Activated CD8-positive, alpha-beta T cell treated with anti-CD3 and anti-CD28 coated beads, Interleukin-2, amount 10 ng/mL, durations not matched to agents 7 days and 5 days (primary cell): ENCODE results near the gene PPP2R2C. TPM values are rescaled to one million over a fixed set of nuclear protein-coding genes. Genes with fewer than 3 reads are reported as not detected.

Source experiments
- ATAC-seq: fragments of 150-1000 bp; cut with Tn5 transposase; one replicate; pipeline ENCODE4 v1.10.0; 2021; ENCODE audit warnings: moderate library complexity
- CTCF ChIA-PET: fragments of 350-600 bp; sonication (Branson Sonifier 250); formaldehyde crosslinking; loops from one replicate; lab custom pipeline; 2021; ENCODE audit warnings: antibody characterized with exemption; lab: Charles Lee
- POLR2A ChIA-PET: fragments of 350-600 bp; sonication (Branson Sonifier 250); formaldehyde crosslinking; loops from one replicate; lab custom pipeline; 2021; ENCODE audit warnings: antibody characterized with exemption; lab: Charles Lee
- DNase-seq: peaks from one replicate; pipeline ENCODE4 v3.0.0-alpha.2; 2020
- H3K27ac Mint-ChIP-seq: one replicate; pipeline ENCODE4 v1.8.0; 2021; ENCODE audit warnings: mild to moderate bottlenecking, mixed read lengths
- H3K27me3 Mint-ChIP-seq: one replicate; pipeline ENCODE4 v1.8.0; 2021; ENCODE audit warnings: low read depth, mixed read lengths
- H3K36me3 Mint-ChIP-seq: one replicate; pipeline ENCODE4 v1.8.0; 2021; ENCODE audit warnings: low read depth, mixed read lengths
- H3K4me1 Mint-ChIP-seq: one replicate; pipeline ENCODE4 v1.8.0; 2021; ENCODE audit warnings: low read depth, mixed read lengths
- H3K4me3 Mint-ChIP-seq: one replicate; pipeline ENCODE4 v1.8.0; 2021; ENCODE audit warnings: mild to moderate bottlenecking, mixed read lengths
- H3K9me3 Mint-ChIP-seq: one replicate; pipeline ENCODE4 v1.8.0; 2022; ENCODE audit warnings: mixed read lengths; ENCODE audit not compliant: insufficient read depth
- total RNA-seq, 2 experiments: library from RNA; stranded (reverse); gene quantifications; one replicate each; pipeline ENCODE4 v1.2.3, GENCODE V29; 2021

Gene PPP2R2C
- total RNA-seq, 2 experiments from 2014 or later = not detected

GRCh38 chr4:6502747-6503465 lies 30.5 kb upstream of the PPP2R2C start:
- Mint-ChIP-seq H3K4me1 (no peaks in the 10 kb centered on the region), H3K27me3 (peaks cover 3% of the 10 kb centered on the region), H3K4me3 (no peak overlapping the region), H3K36me3 (no peaks in the 10 kb centered on the region), H3K27ac (no peak overlapping the region), H3K9me3 (peaks cover 16% of the 10 kb centered on the region)
- DNase-seq = no peak
- no peak for ATAC-seq
- ChIA-PET POLR2A (no interaction called here), CTCF (no interaction called here)

GRCh38 chr4:6502147-6502546 lies 29.7 kb upstream of the PPP2R2C start:
- Mint-ChIP-seq H3K4me3 (no peak overlapping the region), H3K4me1 (no peaks in the 10 kb centered on the region), H3K36me3 (no peaks in the 10 kb centered on the region), H3K9me3 (peaks cover 16% of the 10 kb centered on the region), H3K27me3 (peaks cover 3% of the 10 kb centered on the region), H3K27ac (no peak overlapping the region)
- CTCF ChIA-PET = no interaction called here
- no peak for ATAC-seq
- POLR2A ChIA-PET = no interaction called here
- DNase-seq = no peak

- ATAC-seq (no peak), DNase-seq (no peak)
- no peaks in the 10 kb centered on the region for H3K4me1 Mint-ChIP-seq
- ChIA-PET POLR2A (no interaction called here), CTCF (no interaction called here)
- H3K27me3 Mint-ChIP-seq = peaks cover 3% of the 10 kb centered on the region
- no peaks in the 10 kb centered on the region for H3K36me3 Mint-ChIP-seq
- no peak overlapping the region for H3K4me3 Mint-ChIP-seq
- peaks cover 14% of the 10 kb centered on the region for H3K9me3 Mint-ChIP-seq
- H3K27ac Mint-ChIP-seq = no peak overlapping the region
Observed at GRCh38 chr4:6501171-6501570, 28.8 kb upstream of the PPP2R2C start.

- Mint-ChIP-seq H3K36me3 (no peaks in the 10 kb centered on the region), H3K27me3 (peaks cover 3% of the 10 kb centered on the region), H3K4me3 (no peak overlapping the region), H3K27ac (no peak overlapping the region), H3K9me3 (peaks cover 12% of the 10 kb centered on the region), H3K4me1 (no peaks in the 10 kb centered on the region)
- POLR2A ChIA-PET = no interaction called here
- ATAC-seq (no peak), DNase-seq (no peak)
- CTCF ChIA-PET = no interaction called here
Observed at GRCh38 chr4:6500481-6501140, 28.2 kb upstream of the PPP2R2C start.

GRCh38 chr4:6499238-6499600 lies 26.8 kb upstream of the PPP2R2C start:
- Mint-ChIP-seq H3K9me3 (peaks cover under 1% of the 10 kb centered on the region), H3K4me3 (no peak overlapping the region), H3K4me1 (no peaks in the 10 kb centered on the region), H3K27ac (no peak overlapping the region), H3K36me3 (no peaks in the 10 kb centered on the region), H3K27me3 (peaks cover 3% of the 10 kb centered on the region)
- ATAC-seq (no peak), DNase-seq (no peak)
- CTCF ChIA-PET = no interaction called here
- POLR2A ChIA-PET = no interaction called here

- H3K36me3 Mint-ChIP-seq = no peaks in the 10 kb centered on the region
- no peak overlapping the region for H3K4me3 Mint-ChIP-seq
- H3K9me3 Mint-ChIP-seq = no peaks in the 10 kb centered on the region
- POLR2A ChIA-PET = no interaction called here
- H3K27me3 Mint-ChIP-seq = peaks cover 3% of the 10 kb centered on the region
- H3K27ac Mint-ChIP-seq = no peak overlapping the region
- DNase-seq (no peak), ATAC-seq (no peak)
- CTCF ChIA-PET = no interaction called here
- no peaks in the 10 kb centered on the region for H3K4me1 Mint-ChIP-seq
Observed at GRCh38 chr4:6498511-6499237, 26.3 kb upstream of the PPP2R2C start.

GRCh38 chr4:6497796-6498195 lies 25.4 kb upstream of the PPP2R2C start:
- H3K27me3 Mint-ChIP-seq = peaks cover 3% of the 10 kb centered on the region
- CTCF ChIA-PET = no interaction called here
- H3K4me3 Mint-ChIP-seq = no peak overlapping the region

GRCh38 chr4:6495736-6496135 lies 23.3 kb upstream of the PPP2R2C start:
- Mint-ChIP-seq H3K27ac (no peak overlapping the region), H3K9me3 (peaks cover 8% of the 10 kb centered on the region), H3K4me3 (no peak overlapping the region), H3K4me1 (no peaks in the 10 kb centered on the region), H3K27me3 (peaks cover 3% of the 10 kb centered on the region), H3K36me3 (no peaks in the 10 kb centered on the region)
- DNase-seq = no peak
- ATAC-seq = no peak
- CTCF ChIA-PET = no interaction called here
- POLR2A ChIA-PET = no interaction called here

More at GRCh38 chr4:6497796-6498195, 25.4 kb upstream of the PPP2R2C start:
- POLR2A ChIA-PET = no interaction called here
- DNase-seq (no peak), ATAC-seq (no peak)
- Mint-ChIP-seq H3K4me1 (no peaks in the 10 kb centered on the region), H3K36me3 (no peaks in the 10 kb centered on the region), H3K9me3 (no peaks in the 10 kb centered on the region), H3K27ac (no peak overlapping the region)

GRCh38 chr4:6495296-6495590 lies 22.8 kb upstream of the PPP2R2C start:
- no peak overlapping the region for H3K27ac Mint-ChIP-seq
- POLR2A ChIA-PET = no interaction called here
- no peak for DNase-seq
- no peak overlapping the region for H3K4me3 Mint-ChIP-seq
- peaks cover 3% of the 10 kb centered on the region for H3K27me3 Mint-ChIP-seq
- no peaks in the 10 kb centered on the region for H3K4me1 Mint-ChIP-seq
- H3K36me3 Mint-ChIP-seq = no peaks in the 10 kb centered on the region
- ATAC-seq = no peak
- CTCF ChIA-PET = no interaction called here
- H3K9me3 Mint-ChIP-seq = peaks cover 8% of the 10 kb centered on the region

GRCh38 chr4:6494431-6495295 lies 22.2 kb upstream of the PPP2R2C start:
- ChIA-PET POLR2A (no interaction called here), CTCF (no interaction called here)
- no peaks in the 10 kb centered on the region for H3K4me1 Mint-ChIP-seq
- H3K9me3 Mint-ChIP-seq = peaks cover 8% of the 10 kb centered on the region
- H3K36me3 Mint-ChIP-seq = no peaks in the 10 kb centered on the region
- DNase-seq = no peak
- peaks cover 3% of the 10 kb centered on the region for H3K27me3 Mint-ChIP-seq
- no peak overlapping the region for H3K27ac Mint-ChIP-seq
- ATAC-seq = no peak
- H3K4me3 Mint-ChIP-seq = no peak overlapping the region

GRCh38 chr4:6493658-6494304 lies 21.4 kb upstream of the PPP2R2C start:
- ChIA-PET CTCF (no interaction called here), POLR2A (no interaction called here)
- Mint-ChIP-seq H3K36me3 (no peaks in the 10 kb centered on the region), H3K27me3 (peaks cover 9% of the 10 kb centered on the region), H3K9me3 (peaks cover 8% of the 10 kb centered on the region), H3K27ac (no peak overlapping the region), H3K4me3 (no peak overlapping the region), H3K4me1 (no peaks in the 10 kb centered on the region)
- no peak for ATAC-seq
- no peak for DNase-seq
